ENCODE results near the gene SMYD3. TPM values are rescaled to one million over a fixed set of nuclear protein-coding genes. Genes with fewer than 3 reads are reported as not detected.

Gene SMYD3
- total and polyA plus RNA-seq, 2 donors (not counting 3 experiments of a cell fraction or from before 2014, with no cell fraction given): 16.0 to 32.1 TPM

DNA sequence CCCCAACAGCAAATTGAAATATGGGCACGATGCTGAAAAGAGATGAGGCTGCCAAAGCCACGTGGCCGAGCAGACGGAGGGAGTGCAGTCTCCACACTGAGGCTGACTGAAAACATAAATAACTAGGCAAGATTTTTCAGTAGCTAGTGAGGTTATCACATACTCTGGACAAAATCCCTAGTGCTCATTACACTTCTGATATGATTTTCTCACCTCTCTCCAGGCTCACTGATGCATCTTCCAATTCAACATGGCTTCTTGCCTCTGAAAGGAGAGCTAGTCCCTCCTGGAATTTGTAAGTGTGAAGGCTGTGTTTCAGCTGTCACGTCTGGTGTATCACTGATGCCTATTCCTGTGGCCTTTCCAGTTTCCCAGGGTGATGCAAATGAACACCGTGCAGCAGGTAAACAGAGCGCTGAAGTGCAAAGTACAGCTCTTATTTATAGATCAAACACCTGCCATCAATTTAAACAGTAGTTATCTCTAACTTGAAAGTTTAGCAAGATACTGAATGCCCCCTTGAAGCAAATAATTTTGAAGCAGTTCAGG, 696.2 kb downstream of the SMYD3 start:
- Histone ChIP-seq H3K9me3 (replicated peaks; ENCODE audit: control insufficient read depth, insufficient read depth, low read length) (no peaks in the 10 kb centered on the region), H3K27ac (ENCODE audit: insufficient read depth, low read depth, low read length) (no peak overlapping the region), H3K4me1 (ENCODE audit: control insufficient read depth, extremely low read depth, insufficient read depth, low read length) (no peaks in the 10 kb centered on the region), H3K79me2 (ENCODE audit: control insufficient read depth, insufficient read depth, low read length) (no peaks in the 10 kb centered on the region), H3K9me1 (replicated peaks; ENCODE audit: control insufficient read depth, extremely low read depth, insufficient read depth, low read length) (no peaks in the 10 kb centered on the region), H3K27me3 (ENCODE audit: control insufficient read depth in 2 of 2, insufficient read depth in 2 of 2, low read length in 2 of 2) (no peaks in the 10 kb centered on the region), H3K36me3 (ENCODE audit: control insufficient read depth in 2 of 2, extremely low read depth in 1 of 2, insufficient read depth in 2 of 2, low read length in 2 of 2) (no peaks in the 10 kb centered on the region), H2AFZ (ENCODE audit: low read depth, low read length) (no peak overlapping the region), H4K20me1 (replicated peaks; ENCODE audit: control insufficient read depth, extremely low read depth, insufficient read depth, low read length) (no peaks in the 10 kb centered on the region), H3K4me2 (ENCODE audit: insufficient read depth, low read length) (no peak overlapping the region), H3K9ac (replicated peaks; ENCODE audit: extremely low read depth, insufficient read depth, low read length) (no peak overlapping the region), H3K4me3 (replicated peaks in 1 of 3; ENCODE audit: insufficient read depth in 1 of 3, low read depth in 1 of 3, low read length in 3 of 3) (no peak overlapping the region)
- BruUV-seq (replicated peaks): no TSS peak
- intact Hi-C loops (cut with micrococcal nuclease) (no loop called here), dilution Hi-C loops (cut with MboI; ENCODE audit: extremely low pct_ligation_motif_present, low sequenced_read_pairs) (no loop called here)
- FAIRE-seq (no peak), DNase-seq (ENCODE audit: low read depth, low spot score) (no peak)
- TF ChIP-seq FOS (IDR thresholded peaks at IDR 0.05; ENCODE audit: borderline replicate concordance, insufficient read depth, low read length): no peak
- no peak for TF ChIP-seq POLR2AphosphoS5 (IDR thresholded peaks at IDR 0.05; ENCODE audit: insufficient read depth, low read depth, low read length)
- TF ChIP-seq POLR2A (IDR thresholded peaks at IDR 0.05; ENCODE audit: low read depth, low read length): no peak
- no peak for TF ChIP-seq GATA2 (IDR thresholded peaks at IDR 0.05; ENCODE audit: insufficient read depth, insufficient read length, low read depth, low read length)
- POLR2A ChIA-PET: no interaction called here
- CTCF ChIA-PET: no interaction called here

DNA sequence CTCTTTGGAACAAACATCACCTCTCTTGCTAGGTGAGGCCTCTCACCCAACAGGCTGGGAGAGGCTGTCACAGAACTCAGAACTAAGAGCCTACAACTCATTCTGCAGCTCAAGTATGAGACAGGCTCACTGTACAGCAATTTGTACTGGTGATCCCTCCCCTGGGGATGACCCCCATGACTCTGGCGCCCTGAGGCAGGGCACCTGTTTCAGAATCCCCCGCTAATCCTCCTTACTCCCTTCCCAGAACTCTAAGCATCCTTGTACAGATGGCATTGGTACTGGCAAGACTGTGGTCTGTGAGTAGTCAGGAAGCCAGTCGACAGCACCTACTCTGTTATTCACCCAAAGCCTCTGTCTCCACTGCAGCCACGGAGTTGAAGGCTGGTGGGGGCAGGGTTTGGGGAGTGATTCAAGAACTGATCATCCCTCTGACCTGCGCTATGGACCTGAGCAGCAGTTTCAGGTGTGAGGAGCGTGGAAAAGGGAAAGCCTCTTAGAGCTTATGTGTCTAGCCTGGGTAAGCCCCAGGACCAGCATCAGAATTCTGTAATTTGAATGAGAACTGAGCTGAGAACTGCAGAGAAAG, 696.8 kb downstream of the SMYD3 start:
- Histone ChIP-seq H3K79me2 (ENCODE audit: control insufficient read depth, insufficient read depth, low read length) (no peaks in the 10 kb centered on the region), H3K4me3 (replicated peaks in 1 of 3; ENCODE audit: insufficient read depth in 1 of 3, low read depth in 1 of 3, low read length in 3 of 3) (no peak overlapping the region), H3K9ac (replicated peaks; ENCODE audit: extremely low read depth, insufficient read depth, low read length) (no peak overlapping the region), H3K36me3 (ENCODE audit: control insufficient read depth in 2 of 2, extremely low read depth in 1 of 2, insufficient read depth in 2 of 2, low read length in 2 of 2) (no peaks in the 10 kb centered on the region), H3K9me3 (replicated peaks; ENCODE audit: control insufficient read depth, insufficient read depth, low read length) (no peaks in the 10 kb centered on the region), H4K20me1 (replicated peaks; ENCODE audit: control insufficient read depth, extremely low read depth, insufficient read depth, low read length) (no peaks in the 10 kb centered on the region), H3K4me1 (ENCODE audit: control insufficient read depth, extremely low read depth, insufficient read depth, low read length) (no peaks in the 10 kb centered on the region), H3K4me2 (ENCODE audit: insufficient read depth, low read length) (no peak overlapping the region), H3K27me3 (ENCODE audit: control insufficient read depth in 2 of 2, insufficient read depth in 2 of 2, low read length in 2 of 2) (no peaks in the 10 kb centered on the region), H3K9me1 (replicated peaks; ENCODE audit: control insufficient read depth, extremely low read depth, insufficient read depth, low read length) (no peaks in the 10 kb centered on the region), H2AFZ (ENCODE audit: low read depth, low read length) (no peak overlapping the region), H3K27ac (ENCODE audit: insufficient read depth, low read depth, low read length) (no peak overlapping the region)
- ChIA-PET POLR2A (no interaction called here), CTCF (no interaction called here)
- BruUV-seq (replicated peaks): no TSS peak
- dilution Hi-C loops (cut with MboI; ENCODE audit: extremely low pct_ligation_motif_present, low sequenced_read_pairs) (no loop called here), intact Hi-C loops (cut with micrococcal nuclease) (no loop called here)
- no peak for TF ChIP-seq MYC (IDR thresholded peaks at IDR 0.05; ENCODE audit: low read depth, low read length)
- no peak for TF ChIP-seq JUN (IDR thresholded peaks at IDR 0.05; ENCODE audit: borderline replicate concordance, insufficient read depth, insufficient read length, low read depth)
- no peak for TF ChIP-seq FOS (IDR thresholded peaks at IDR 0.05; ENCODE audit: borderline replicate concordance, insufficient read depth, low read length)
- TF ChIP-seq, protein P1, sequence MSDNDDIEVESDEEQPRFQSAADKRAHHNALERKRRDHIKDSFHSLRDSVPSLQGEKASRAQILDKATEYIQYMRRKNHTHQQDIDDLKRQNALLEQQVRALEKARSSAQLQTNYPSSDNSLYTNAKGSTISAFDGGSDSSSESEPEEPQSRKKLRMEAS (IDR thresholded peaks at IDR 0.05; ENCODE audit: insufficient read depth, insufficient read length): no peak
- TF ChIP-seq GATA2 (IDR thresholded peaks at IDR 0.05; ENCODE audit: insufficient read depth, insufficient read length, low read depth, low read length): no peak
- TF ChIP-seq POLR2A (IDR thresholded peaks at IDR 0.05; ENCODE audit: low read depth, low read length): no peak
- TF ChIP-seq EZH2 (IDR thresholded peaks at IDR 0.05; ENCODE audit: borderline replicate concordance, low read depth, low read length, severe bottlenecking): no peak
- no peak for TF ChIP-seq POLR2AphosphoS5 (IDR thresholded peaks at IDR 0.05; ENCODE audit: insufficient read depth, low read depth, low read length)
- DNase-seq (ENCODE audit: low read depth, low spot score) (no peak), FAIRE-seq (no peak)
